ENCODE data around the gene PLCB3.

PLCB3 gene
- total RNA-seq = 11.3 reads per million, percentile 34 among the genes with 10 or more reads in this experiment

- DNase-seq = peak; percentile 59
Observed at GRCh38 chr11:64251016-64251752, at the start of gene PLCB3. TSS of gene PLCB3 (plus strand) at chr11:64251530. CDS start at chr11:64251650, 120 bp downstream.

- DNase-seq = no peak
Observed at GRCh38 chr11:64201543-64201942, 49.8 kb upstream of the PLCB3 start.

GRCh38 chr11:64202992-64203391, 48.3 kb upstream of the PLCB3 start:
- DNase-seq = no peak

- DNase-seq = no peak
Observed at GRCh38 chr11:64203421-64204079, 47.8 kb upstream of the PLCB3 start.

- no peak for DNase-seq
Observed at GRCh38 chr11:64204080-64204440, 47.3 kb upstream of the PLCB3 start.

- DNase-seq = peak; percentile 82
Observed at GRCh38 chr11:64204464-64204989, 46.8 kb upstream of the PLCB3 start.

GRCh38 chr11:64206457-64207255, 44.7 kb upstream of the PLCB3 start, which contains the start of gene FERMT3:
TSS of gene FERMT3 (plus strand) at chr11:64206721. CDS start at chr11:64207365, 644 bp downstream.
- DNase-seq = peak; percentile 53

GRCh38 chr11:64207256-64208085, 43.9 kb upstream of the PLCB3 start:
- DNase-seq = peak; percentile 64

- DNase-seq = no peak
Observed at GRCh38 chr11:64208086-64208795, 43.1 kb upstream of the PLCB3 start.

GRCh38 chr11:64208796-64209562, 42.4 kb upstream of the PLCB3 start:
- DNase-seq = no peak

- no peak for DNase-seq
Observed at GRCh38 chr11:64209563-64209843, 41.8 kb upstream of the PLCB3 start.

GRCh38 chr11:64210301-64211020, 40.9 kb upstream of the PLCB3 start:
- no peak for DNase-seq

- DNase-seq = no peak
Observed at GRCh38 chr11:64211181-64211872, 40.0 kb upstream of the PLCB3 start.

- no peak for DNase-seq
Observed at GRCh38 chr11:64216879-64217278, 34.5 kb upstream of the PLCB3 start.

GRCh38 chr11:64218628-64219353, 32.5 kb upstream of the PLCB3 start:
- DNase-seq = no peak

- no peak for DNase-seq
Observed at GRCh38 chr11:64219354-64219684, 32.0 kb upstream of the PLCB3 start.

- no peak for DNase-seq
Observed at GRCh38 chr11:64219755-64220154, 31.6 kb upstream of the PLCB3 start.

- no peak for DNase-seq
Observed at GRCh38 chr11:64220271-64220670, 31.1 kb upstream of the PLCB3 start.

GRCh38 chr11:64220798-64221197, 30.5 kb upstream of the PLCB3 start:
- no peak for DNase-seq

Measured in effector CD4-positive, alpha-beta T cell (primary cell).